ENCODE measurements around the gene TMEM132D. TPM values are rescaled to one million over a fixed set of nuclear protein-coding genes. Genes with fewer than 3 reads are reported as not detected.

Gene TMEM132D
- total RNA-seq, 4 donors from 2014 or later: 0.17 TPM; not detected in 3

DNA sequence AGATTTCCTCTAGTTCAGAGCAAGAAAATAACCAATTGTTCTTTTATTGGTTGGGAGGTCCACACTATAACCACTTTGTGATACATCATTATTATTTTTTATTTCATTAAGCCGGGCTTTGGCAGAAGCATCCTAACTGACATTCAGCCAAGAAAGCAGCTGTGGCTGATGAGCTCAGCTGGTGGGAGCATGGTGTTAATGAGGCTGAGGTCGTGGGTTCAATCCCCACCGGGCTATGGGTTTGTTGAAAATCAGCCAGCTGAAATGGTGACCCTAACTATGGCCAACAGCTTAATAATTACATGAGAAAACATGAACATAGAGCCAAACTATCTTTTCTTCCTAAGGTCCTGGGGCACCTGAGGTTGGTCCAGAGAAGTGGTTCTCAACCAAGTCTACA lies 672.3 kb downstream of the TMEM132D start:
- no peaks in the 10 kb centered on the region for H3K36me3 ChIP-seq
- no peaks in the 10 kb centered on the region for H3K4me1 ChIP-seq
- WGBS: 54% methylated on average over 3 of the region's 3 CpGs
- DNase-seq (ENCODE audit: extremely low spot score): peak; percentile 3
- no peaks in the 10 kb centered on the region for H3K9me3 ChIP-seq
- intact Hi-C loops (cut with DNase I): no loop called here
- no peak for TF ChIP-seq POLR2A (IDR thresholded peaks at IDR 0.05; ENCODE audit: low read depth)
- TF ChIP-seq EP300 (IDR thresholded peaks at IDR 0.05): no peak
- TF ChIP-seq, protein P1, sequence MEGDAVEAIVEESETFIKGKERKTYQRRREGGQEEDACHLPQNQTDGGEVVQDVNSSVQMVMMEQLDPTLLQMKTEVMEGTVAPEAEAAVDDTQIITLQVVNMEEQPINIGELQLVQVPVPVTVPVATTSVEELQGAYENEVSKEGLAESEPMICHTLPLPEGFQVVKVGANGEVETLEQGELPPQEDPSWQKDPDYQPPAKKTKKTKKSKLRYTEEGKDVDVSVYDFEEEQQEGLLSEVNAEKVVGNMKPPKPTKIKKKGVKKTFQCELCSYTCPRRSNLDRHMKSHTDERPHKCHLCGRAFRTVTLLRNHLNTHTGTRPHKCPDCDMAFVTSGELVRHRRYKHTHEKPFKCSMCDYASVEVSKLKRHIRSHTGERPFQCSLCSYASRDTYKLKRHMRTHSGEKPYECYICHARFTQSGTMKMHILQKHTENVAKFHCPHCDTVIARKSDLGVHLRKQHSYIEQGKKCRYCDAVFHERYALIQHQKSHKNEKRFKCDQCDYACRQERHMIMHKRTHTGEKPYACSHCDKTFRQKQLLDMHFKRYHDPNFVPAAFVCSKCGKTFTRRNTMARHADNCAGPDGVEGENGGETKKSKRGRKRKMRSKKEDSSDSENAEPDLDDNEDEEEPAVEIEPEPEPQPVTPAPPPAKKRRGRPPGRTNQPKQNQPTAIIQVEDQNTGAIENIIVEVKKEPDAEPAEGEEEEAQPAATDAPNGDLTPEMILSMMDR (IDR thresholded peaks at IDR 0.05): no peak
- no peak for TF ChIP-seq POLR2AphosphoS5 (IDR thresholded peaks at IDR 0.05)
- H3K4me3 ChIP-seq: no peak overlapping the region
- no peak overlapping the region for H3K27ac ChIP-seq (replicated peaks in 1 of 4)
- H3K27me3 ChIP-seq: peaks cover 0 to 5% (median 0%) of the 10 kb centered on the region in 4 donors

GRCh38 chr12:129230995-129231394 lies 672.8 kb downstream of the TMEM132D start:
- H3K36me3 ChIP-seq: no peaks in the 10 kb centered on the region
- WGBS: 77% methylated on average over 4 of the region's 4 CpGs
- intact Hi-C loops (cut with DNase I): no loop called here
- peak; percentile 42 for DNase-seq (ENCODE audit: extremely low spot score)
- no peaks in the 10 kb centered on the region for H3K4me1 ChIP-seq
- peaks cover 0 to 5% (median 0%) of the 10 kb centered on the region in 4 donors for H3K27me3 ChIP-seq
- H3K9me3 ChIP-seq: no peaks in the 10 kb centered on the region
- TF ChIP-seq POLR2AphosphoS5 (IDR thresholded peaks at IDR 0.05): no peak
- no peak for TF ChIP-seq POLR2A (IDR thresholded peaks at IDR 0.05; ENCODE audit: low read depth)
- TF ChIP-seq, protein P1 (IDR thresholded peaks at IDR 0.05): no peak
- TF ChIP-seq EP300 (IDR thresholded peaks at IDR 0.05): no peak
- no peak overlapping the region for H3K27ac ChIP-seq (replicated peaks in 1 of 4)
- H3K4me3 ChIP-seq: no peak overlapping the region

DNA sequence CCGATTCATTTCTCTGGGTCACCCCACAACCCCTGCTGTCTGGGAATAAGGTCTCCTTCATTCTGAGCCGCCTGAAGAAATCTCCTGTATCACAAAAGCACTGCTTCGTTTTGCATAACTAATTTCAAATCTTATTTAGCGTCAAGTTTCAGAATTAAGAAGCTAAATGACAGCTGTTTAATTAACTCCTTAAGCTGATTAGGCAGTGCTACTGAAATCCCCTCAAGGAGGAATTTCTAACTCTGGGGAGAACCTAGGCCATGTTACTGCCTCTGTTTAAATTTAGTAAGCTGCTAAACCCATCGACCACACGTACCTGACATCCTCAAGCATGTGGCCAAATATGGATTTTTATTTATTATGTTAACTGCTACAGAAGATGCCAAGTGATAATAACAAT lies 677.0 kb downstream of the TMEM132D start:
- no peak overlapping the region for H3K4me3 ChIP-seq
- H3K27ac ChIP-seq (replicated peaks in 1 of 4): no peak overlapping the region
- no peak for DNase-seq (ENCODE audit: extremely low spot score)
- H3K4me1 ChIP-seq: no peaks in the 10 kb centered on the region
- WGBS: 62% methylated on average over 6 of the region's 6 CpGs
- H3K9me3 ChIP-seq: no peaks in the 10 kb centered on the region
- peaks cover 0 to 5% (median 0%) of the 10 kb centered on the region in 4 donors for H3K27me3 ChIP-seq
- intact Hi-C loops (cut with DNase I): no loop called here
- no peaks in the 10 kb centered on the region for H3K36me3 ChIP-seq
- TF ChIP-seq EP300 (IDR thresholded peaks at IDR 0.05) (no peak), POLR2AphosphoS5 (IDR thresholded peaks at IDR 0.05) (no peak), POLR2A (IDR thresholded peaks at IDR 0.05; ENCODE audit: low read depth) (no peak)
- TF ChIP-seq, protein P1 (IDR thresholded peaks at IDR 0.05): no peak

DNA sequence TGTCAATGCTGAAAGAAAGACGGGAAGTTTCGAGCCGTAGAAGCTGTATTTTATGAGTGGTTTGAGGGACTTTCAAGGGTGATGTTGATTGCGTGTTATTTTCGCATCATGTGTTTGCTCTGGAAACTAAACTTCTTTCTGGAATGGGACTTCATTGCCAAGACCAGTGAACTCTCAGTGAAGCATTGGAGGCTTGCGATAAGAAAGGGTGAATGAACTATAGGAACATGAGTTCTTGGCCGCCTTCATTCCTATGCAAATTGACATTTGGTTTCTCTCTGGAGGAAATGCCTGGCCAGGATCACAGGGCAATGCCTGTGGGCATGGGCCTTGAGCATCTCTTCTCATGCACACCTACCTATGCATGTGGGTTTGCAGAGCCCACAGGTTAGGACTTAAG lies 677.8 kb downstream of the TMEM132D start:
- no peak for DNase-seq (ENCODE audit: extremely low spot score)
- TF ChIP-seq POLR2A (IDR thresholded peaks at IDR 0.05; ENCODE audit: low read depth): no peak
- no peak for TF ChIP-seq POLR2AphosphoS5 (IDR thresholded peaks at IDR 0.05)
- TF ChIP-seq, protein P1 (IDR thresholded peaks at IDR 0.05): no peak
- TF ChIP-seq EP300 (IDR thresholded peaks at IDR 0.05): no peak
- no peaks in the 10 kb centered on the region for H3K9me3 ChIP-seq
- intact Hi-C loops (cut with DNase I): no loop called here
- WGBS: 65% methylated on average over 7 of the region's 7 CpGs
- H3K36me3 ChIP-seq: no peaks in the 10 kb centered on the region
- no peaks in the 10 kb centered on the region for H3K4me1 ChIP-seq
- H3K27ac ChIP-seq (replicated peaks in 1 of 4): no peak overlapping the region
- H3K27me3 ChIP-seq: peaks cover 0 to 5% (median 0%) of the 10 kb centered on the region in 4 donors
- no peak overlapping the region for H3K4me3 ChIP-seq

DNA sequence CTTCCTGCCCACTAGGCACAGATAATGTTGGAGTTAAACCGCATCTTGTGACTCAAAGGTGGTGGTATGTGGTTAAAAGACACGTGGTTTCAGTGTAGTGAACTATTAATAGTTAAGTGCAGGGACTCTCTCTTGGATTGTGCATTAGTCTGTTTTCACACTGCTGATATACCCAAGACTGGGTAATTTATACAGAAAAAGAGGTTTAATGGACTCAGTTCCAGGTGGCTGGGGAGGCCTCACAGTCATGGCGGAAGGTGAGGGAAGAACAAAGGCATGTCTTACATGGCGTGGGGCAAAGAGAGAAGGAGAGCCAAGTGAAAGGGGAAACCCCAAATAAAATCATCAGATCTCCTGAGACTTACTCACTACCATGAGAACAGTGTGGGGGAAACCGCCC lies 688.3 kb downstream of the TMEM132D start:
- intact Hi-C loops (cut with DNase I): no loop called here
- Histone ChIP-seq H3K4me3 (no peak overlapping the region), H3K36me3 (no peaks in the 10 kb centered on the region), H3K9me3 (no peaks in the 10 kb centered on the region), H3K4me1 (no peaks in the 10 kb centered on the region), H3K27ac (replicated peaks in 1 of 4) (no peak overlapping the region), H3K27me3 (peaks cover 0 to under 1% (median 0%) of the 10 kb centered on the region in 4 donors)
- TF ChIP-seq POLR2A (IDR thresholded peaks at IDR 0.05; ENCODE audit: low read depth) (no peak), POLR2AphosphoS5 (IDR thresholded peaks at IDR 0.05) (no peak), EP300 (IDR thresholded peaks at IDR 0.05) (no peak)
- TF ChIP-seq, protein P1 (IDR thresholded peaks at IDR 0.05): no peak
- 93% methylated on average over 5 of the region's 5 CpGs for WGBS
- DNase-seq (ENCODE audit: extremely low spot score): peak; percentile 83
